Skeletal muscle cell (primary cell): ENCODE results near the gene AHDC1.

ENCODE experiments used
- DNase-seq: peaks from one replicate; pipeline ENCODE4 v3.0.0-alpha.2; 2010; ENCODE audit warnings: low read depth
- H3K4me3 ChIP-seq: 2 replicates; pipeline ENCODE4 v1.5.1; 2011; ENCODE audit warnings: low read depth, mild to moderate bottlenecking, control low read depth, low read length, moderate library complexity

AHDC1 gene

GRCh38 chr1:27601771-27602461, 2.0 kb downstream of the AHDC1 start:
- peak overlapping the region; percentile 85 for H3K4me3 ChIP-seq
- DNase-seq, result no peak

DNA sequence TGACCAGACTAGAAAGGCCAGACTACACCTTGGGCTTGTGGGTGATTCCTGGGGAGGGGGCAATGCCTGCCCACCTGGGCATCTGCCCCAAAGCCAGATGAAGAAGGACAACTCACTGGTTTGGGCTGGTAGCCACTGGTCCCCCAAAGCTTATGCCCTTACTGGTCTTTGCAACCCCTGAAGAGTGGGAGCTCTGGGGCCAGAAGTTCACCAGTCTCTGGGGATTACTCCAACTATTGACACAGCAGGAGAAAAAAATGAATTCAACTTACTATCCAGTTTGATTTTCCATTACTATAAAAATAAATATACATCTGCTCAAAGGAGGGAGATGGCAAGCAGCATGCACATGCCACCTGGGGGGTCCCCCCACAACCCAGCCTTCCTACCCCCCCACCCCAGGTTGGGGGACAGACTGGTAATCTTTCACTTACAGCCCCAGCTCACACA, 2.6 kb downstream of the AHDC1 start:
- no peak for DNase-seq
- peak overlapping the region; percentile 85 for H3K4me3 ChIP-seq

GRCh38 chr1:27600498-27601175, 3.3 kb downstream of the AHDC1 start:
- DNase-seq, result no peak
- peak overlapping the region; percentile 15 for H3K4me3 ChIP-seq

DNA sequence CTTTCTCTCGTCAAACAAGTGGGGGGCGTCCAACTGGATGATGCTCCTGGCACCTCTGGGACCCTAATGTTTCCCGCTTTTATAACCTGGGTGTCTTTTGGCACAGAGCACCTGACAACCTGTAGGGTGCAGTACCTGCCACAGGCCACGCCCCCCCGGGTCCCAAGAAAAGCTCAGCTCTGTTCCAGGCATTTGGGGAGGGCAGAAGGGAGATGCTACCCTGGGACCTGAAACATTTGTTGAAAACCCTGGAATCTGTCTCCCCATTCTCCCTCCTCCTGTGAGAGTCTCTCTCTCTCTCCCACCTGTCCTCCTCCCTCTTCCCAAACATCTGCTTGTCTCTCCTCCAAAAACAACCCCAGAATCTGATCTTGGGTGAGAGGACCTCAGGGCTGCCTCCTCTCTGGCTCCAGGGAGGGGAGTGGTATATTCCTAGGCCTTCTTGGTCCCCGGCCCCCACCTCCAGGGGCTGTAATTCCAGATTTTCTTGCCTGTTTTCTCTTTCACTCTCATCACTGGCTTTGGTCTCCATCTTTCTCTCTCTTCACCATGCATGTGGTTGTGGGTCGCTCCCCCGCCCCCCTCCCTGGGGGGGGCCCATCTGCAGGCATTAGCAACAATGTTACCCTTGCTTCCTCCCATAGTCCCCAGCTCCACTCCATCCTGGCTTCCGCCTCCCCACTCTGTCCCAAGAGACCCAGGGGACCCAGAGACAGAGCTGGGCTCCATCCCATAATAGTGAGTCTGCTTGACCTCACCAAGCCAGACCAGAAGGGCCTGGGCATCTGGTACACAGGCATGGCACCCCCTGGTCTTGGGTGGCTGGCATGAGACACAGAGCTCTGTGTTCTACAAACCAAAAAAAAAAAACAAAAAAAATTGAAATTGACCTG, 4.1 kb downstream of the AHDC1 start:
- peak overlapping the region; percentile 13 for H3K4me3 ChIP-seq
- DNase-seq, result no peak

- H3K4me3 ChIP-seq, result peak overlapping the region; percentile 13
- no peak for DNase-seq
These were observed 4.9 kb downstream of the AHDC1 start for GRCh38 chr1:27598902-27599528.

- DNase-seq, result no peak
These were observed 5.7 kb downstream of the AHDC1 start for GRCh38 chr1:27598295-27598687.

DNA sequence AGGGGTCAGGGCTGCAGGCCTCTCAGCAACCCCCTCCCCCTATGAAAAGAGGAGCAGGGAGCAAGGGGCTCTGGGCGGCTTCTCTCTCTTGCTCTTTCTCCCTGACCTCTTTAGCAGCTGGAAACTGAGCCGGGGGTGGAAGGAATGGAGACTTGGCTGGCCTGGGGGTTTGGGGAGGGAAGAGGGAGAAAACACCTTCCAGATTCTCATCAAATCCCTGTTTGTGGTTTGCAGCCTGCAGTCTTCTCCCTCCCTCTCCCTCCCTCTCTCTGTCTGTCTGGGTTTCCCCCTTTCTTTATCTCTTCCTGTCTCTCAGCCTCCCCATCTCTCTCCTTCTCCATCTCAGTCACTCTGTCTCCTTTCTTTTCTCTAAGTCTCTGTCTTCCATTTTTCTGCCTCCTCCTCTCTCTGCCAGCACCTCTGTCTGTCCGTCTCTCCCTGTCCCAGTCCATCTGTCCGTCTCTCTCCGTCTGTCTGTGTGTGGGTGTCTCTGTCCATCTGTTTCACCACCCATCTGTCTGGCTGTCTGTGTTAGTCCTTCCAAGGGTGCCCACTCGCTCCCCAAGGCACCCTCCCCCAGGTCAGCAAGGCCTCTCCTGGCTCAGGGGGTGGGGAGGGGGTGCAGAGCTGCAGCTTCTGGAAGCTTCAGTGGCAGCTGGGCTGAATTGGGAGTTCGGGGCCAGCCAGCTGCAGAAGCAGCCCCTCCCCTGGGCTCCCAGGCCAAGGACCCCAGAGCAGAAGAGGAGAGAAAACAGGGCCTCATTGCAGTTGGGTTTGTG, 6.2 kb downstream of the AHDC1 start:
- no peak for DNase-seq
- H3K4me3 ChIP-seq, result no peak overlapping the region

More at GRCh38 chr1:27598295-27598687, 5.7 kb downstream of the AHDC1 start:
- no peak overlapping the region for H3K4me3 ChIP-seq

DNA sequence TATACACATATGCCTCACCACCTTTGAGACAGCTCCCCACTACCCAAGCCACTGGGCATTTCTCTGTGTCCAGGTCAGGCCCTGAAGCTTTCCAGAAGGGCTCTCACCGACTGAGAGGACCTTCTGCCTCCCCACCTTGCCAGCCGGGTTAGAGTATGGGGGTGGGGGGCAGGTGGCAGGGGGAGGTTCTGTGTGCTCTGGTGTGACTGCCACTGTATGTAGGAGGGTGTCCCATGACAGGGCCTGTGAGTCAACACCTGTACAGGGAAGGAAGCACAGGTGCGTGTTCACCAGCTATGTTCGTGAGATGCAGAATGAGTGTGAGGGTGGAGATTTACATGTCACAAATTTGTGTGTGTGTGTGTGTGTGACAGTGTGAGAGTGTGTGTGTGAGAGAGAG, 7.0 kb downstream of the AHDC1 start:
- no peak overlapping the region for H3K4me3 ChIP-seq
- DNase-seq, result no peak

DNA sequence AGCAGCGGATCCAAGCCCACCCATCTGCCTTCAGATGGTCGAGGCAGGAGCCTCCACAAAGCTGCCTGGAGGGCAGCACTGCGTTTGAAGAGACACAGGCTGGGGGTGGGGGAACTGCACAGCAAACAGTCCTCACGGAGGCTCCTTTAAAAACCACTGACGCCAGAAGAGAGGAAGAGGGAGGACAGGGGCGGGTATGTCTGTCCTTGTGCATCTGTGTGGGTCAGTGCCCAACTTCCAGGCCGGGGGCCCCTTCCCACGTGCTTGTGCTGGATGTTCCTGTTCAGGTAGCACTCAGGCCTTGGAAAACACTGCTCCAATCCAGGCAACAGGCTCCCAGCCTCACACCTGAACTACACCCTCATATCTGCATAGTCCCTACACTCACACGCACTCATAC, 7.7 kb downstream of the AHDC1 start:
- H3K4me3 ChIP-seq, result no peak overlapping the region
- no peak for DNase-seq

DNA sequence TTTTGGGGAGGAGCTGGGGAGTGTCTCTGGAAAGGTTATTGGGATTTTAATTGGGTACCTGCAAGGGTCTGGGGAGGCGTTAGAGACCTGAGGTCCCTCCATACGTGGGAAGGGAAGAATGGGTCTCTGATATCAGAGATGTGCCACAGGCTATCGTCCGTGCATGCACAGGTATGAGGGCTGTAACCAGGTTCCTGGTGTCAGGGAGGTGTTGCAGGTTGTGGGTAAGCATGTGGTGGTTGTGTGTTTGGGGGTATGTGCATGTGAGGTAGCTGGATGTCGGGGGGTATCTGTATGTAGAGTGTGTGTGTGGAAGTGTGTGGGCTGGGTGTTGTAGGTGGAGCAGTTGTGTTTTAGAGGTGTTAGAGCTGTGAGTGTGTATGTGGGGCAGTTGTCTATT, 8.3 kb downstream of the AHDC1 start:
- no peak overlapping the region for H3K4me3 ChIP-seq
- no peak for DNase-seq

DNA sequence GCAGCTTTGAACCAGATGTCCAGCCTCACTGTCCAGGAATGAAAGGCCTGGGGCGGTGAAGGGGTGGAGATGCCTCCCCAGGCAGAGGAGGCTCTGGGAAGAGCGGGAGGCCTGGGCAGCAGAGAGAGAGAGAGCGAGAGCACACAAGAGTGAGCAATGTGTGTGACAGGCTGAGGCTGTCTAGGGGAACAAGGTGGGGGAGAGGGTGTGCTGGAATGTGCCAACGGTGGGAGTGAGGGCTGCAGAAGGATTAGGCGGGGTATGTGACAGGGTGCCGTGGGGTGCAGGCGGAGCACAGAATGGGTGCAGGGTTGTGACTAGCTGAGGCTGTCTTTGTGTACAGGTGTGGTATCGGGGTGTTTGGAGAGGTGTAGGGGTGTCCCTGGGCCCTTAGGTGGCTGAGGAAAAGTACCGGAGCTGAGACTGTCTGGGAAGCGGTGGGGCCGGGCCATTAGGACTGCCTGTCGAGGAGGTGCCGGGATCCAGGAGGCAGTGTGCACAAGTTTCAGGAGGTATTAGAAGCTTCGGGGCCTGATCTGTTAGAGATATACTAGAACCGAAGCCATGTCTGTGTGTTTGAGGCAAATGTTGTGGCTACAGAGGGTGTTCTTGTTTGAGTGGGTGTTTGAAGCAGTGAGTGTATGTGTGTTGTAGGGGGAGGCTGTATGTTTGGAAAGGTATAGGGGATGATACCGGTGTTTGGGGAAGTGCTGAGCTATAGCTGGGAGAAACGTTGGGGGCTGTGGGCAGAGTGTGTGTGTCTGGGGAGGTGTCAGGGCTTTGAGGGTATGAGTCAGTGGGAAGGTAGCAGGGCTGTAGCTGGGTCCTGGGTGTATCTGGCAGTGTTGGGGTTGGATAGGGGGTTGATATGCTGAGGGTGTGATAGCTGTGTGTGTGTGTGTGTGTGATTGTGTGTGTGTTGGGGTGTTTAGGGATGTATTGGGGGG, 9.1 kb downstream of the AHDC1 start:
- H3K4me3 ChIP-seq, result no peak overlapping the region
- DNase-seq, result no peak

GRCh38 chr1:27593678-27594563, 10.0 kb downstream of the AHDC1 start:
- no peak overlapping the region for H3K4me3 ChIP-seq
- DNase-seq, result no peak

DNA sequence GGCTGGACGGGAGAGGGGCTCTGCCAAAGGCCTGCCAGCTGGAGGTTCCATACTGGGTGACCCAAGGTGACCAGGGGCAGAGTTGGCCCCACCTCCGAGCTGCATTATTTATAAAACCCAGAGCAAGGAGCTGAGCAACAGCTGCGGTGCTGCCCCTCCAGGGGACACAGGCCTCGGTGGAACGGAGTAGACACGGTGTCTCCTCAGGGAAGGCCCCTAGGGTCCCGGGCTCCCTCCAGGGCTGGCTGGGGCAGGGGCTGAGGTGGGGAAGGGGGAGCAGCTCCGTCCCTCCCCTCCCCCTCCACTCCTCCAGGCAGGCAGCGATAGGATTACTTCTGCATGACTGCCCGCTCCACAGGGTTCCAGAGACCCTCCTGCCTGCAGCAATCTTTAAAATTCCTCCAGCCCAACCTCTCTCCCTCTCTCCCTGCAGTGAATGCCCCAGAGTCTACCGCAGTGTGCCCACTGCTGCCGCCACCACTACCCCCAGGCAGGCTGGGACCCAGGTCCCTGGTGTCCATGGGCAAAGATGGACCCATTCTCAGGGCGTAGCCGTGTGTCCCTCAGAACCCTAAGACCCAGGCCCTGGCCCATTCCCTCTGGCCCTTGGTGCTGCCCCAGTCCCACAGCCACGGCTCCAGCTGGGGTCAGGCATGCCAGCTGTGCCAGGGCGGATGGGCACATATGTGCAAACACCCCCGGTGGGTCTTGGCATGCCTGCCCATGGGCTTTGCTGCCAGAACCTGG, 10.8 kb downstream of the AHDC1 start:
- DNase-seq, result no peak
- no peak overlapping the region for H3K4me3 ChIP-seq

DNA sequence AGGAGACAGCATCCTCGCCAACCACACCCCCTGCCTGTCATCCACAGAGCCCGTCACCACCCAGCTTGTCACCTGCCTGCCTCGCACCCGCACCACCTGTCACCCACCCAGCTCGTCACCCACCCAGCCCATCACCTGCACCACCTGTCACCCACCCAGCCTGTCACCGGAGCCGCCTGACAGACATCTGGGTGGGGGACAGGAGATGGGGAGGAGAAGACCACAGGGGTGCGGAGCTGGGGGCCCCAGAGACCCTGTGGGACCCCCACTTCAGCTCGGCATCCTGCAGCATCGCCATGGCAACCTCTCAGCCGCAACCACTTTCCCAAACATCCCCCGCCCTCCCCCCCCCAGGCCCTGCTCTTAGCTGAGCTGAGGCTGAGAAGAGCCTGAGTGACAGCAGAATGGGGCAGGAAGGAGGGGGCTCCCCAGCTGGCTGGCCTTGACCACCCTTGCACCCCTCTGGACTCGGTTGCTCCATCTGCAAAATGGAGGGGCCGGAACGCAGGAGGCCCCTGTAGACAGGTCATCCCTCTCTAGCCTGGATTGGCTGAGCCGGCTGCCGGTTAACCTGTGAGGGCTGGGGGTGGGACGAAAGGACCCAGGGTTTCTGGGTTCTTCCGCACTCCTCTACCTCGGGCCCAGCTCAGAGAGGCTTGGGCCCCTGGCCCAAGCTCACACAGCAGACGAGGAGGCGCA, 11.6 kb downstream of the AHDC1 start:
- H3K4me3 ChIP-seq, result no peak overlapping the region
- DNase-seq, result no peak

DNA sequence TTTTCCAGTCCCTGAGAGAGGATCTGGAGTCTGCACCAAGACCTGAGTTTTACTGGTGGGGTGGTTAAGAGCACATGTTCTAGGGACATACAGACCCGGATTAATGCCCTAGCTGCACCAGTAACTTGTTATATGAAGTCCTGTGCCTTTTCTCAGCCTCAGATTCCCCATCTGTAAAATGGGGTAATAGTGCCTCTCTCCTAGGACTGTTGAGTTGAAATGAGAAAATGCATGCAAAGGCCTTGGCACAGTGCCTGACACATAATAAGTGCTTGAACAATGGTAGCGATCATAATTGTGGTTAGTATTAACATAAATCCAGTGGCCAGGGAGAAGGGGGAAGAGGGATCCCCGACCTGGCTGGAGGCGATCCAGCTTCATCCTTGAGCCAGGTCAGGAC, 12.3 kb downstream of the AHDC1 start:
- DNase-seq, result no peak
- H3K4me3 ChIP-seq, result no peak overlapping the region
